IPS-NIHi7 (cell line): ENCODE data around the gene LSG1.

ENCODE experiments used
- DNase-seq: peaks from one replicate; pipeline ENCODE4 v3.0.0; 2012; ENCODE audit warnings: mixed read lengths; ENCODE audit errors: extremely low spot score

The LSG1 gene

DNA sequence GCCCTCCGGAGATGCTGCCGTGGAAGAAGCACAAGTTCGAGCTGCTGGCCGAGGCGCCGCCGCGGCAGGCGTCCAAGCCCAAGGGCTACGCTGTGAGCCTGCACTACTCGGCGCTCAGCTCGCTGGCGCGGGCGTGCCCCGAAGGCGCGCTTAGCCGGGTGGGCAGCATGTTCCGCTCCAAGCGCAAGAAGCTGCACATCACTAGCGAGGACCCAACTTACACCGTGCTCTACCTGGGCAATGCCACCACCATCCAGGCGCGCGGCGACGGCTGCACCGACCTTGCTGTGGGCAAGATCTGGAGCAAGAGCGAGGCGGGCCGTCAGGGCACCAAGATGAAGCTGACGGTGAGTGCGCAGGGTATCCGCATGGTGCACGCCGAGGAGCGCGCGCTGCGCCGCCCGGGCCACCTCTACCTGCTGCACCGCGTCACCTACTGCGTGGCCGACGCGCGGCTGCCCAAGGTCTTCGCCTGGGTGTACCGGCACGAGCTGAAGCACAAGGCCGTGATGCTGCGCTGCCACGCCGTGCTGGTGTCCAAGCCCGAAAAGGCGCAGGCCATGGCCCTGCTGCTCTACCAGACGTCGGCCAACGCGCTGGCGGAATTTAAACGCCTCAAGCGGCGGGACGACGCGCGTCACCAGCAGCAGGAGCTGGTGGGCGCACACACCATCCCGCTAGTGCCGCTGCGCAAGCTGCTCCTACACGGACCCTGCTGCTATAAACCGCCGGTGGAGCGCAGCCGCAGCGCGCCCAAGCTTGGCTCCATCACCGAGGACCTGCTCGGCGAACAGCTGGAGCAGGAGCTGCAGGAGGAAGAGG, 15.0 kb upstream of the LSG1 start:
- DNase-seq: no peak

DNA sequence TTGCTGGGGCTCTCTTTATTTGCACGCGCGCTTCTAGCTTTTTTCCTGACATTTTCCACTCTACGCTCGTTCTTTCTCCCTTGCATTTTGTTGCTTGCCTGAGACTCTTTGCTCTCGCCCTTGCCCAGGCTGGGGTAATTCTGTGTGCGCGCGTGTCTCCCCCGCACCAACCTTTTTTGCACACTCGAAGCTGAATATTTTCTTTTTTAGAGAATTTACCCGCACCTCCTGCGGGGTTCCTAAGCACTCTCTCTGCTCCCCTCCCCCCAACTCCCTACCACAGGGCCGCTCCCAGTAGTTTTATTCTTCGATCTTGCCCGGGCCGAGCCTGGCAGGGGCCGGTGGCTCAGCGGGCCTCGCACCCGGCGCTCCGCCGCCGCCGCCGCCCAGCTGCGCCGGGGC, 14.4 kb upstream of the LSG1 start:
- no peak for DNase-seq

- DNase-seq: peak; percentile 77
Observed at GRCh38 chr3:194685718-194686413, 13.9 kb upstream of the LSG1 start, which contains the start of gene FAM43A. Gene FAM43A (plus strand): TSS chr3:194685883. CDS start chr3:194686827, 944 bp downstream.

GRCh38 chr3:194685065-194685717, 13.2 kb upstream of the LSG1 start:
- no peak for DNase-seq

DNA sequence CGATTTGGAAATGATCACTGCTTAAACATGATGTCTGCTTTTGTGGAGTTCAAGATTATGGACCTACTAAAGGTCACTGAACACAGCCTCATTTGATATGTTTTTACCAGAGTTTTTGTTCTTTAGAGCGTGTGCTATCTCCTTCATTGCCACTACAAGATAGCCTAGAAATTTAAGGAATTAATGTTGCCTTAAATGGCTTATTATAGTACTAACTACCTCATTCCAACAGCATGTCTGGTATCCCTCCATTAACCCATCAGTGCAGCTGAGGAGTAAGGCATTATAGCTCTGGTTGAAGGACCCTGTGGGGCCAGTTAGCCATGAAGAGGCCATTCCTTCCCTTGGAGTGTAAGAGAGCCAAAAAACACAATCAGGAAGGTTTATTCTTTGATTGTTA, 11.4 kb upstream of the LSG1 start:
- no peak for DNase-seq

DNA sequence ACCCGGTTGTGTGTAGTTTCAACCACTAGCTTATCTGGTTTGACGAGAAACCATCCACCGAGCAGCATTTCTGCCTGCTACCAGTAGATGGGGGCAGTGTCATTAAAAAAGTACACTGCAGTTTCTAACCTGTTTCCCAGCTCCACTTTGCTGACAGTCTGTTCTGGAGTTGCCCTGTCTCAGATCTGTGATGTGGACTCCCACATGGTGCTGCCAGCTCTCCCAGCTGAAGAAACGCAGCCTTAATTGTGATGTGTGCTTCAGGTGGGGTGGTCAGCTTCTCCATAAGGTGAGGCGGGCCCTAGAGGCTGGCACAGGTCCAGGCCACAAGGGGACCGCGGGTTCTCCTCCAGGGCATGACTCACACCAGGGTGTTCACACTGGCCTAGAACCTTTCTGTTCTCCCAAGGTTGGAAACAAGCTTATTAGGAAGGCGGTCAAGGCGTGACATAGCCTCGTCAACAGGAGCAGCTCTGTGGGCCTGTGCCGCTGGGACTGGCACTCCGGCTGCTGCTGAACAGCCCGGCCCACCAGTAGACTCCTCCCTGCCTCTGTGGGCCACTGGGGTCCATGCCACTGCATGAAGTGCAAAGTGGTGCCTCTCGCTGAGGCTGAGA, 10.8 kb upstream of the LSG1 start:
- DNase-seq: peak; percentile 79

DNA sequence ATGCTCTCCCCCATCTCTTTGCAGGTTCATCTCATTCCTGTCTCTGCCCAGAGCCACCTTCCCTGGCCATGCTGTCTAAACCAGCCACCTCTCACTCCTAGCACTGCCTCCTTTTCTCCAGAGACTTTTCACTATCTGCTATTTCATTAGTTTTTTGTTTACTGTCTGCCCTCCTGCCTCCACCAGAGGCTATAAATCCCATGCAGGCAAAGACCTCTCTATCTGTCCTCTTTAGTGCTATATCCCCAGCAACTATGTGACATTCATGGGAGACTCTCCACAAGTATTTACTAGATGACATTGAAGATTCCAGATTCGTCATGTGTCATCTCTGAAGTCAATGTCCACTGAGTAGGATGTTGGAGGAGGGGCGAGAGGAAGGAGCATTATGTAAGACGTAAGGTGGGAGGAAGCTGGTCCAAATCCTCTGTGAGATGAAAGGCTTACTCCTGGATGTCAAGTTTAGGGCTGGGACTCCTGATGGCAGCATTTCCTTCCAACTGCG, 10.2 kb upstream of the LSG1 start:
- DNase-seq: no peak

GRCh38 chr3:194680888-194681615, 9.1 kb upstream of the LSG1 start:
- DNase-seq: no peak

GRCh38 chr3:194676471-194676870, 4.5 kb upstream of the LSG1 start:
- DNase-seq: no peak

DNA sequence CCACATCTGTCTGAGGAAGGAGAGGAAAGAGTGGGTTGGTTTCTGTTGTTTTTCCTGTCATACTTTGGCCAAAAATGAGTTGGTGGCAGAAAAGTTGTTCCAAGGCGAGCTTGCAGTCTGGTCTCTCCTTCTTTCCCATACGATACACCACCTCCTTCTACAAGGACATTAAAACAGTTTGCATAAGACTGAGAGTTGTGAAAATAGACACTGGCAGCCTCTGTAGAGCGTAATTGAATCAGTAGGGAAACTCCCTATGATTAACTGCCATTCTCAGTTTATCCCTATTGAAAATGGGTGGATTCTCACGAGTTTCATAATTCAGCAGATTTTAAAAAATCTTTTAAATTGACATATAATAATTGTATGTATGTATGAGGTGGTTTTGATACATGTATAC, 3.7 kb upstream of the LSG1 start:
- DNase-seq: no peak

- DNase-seq: no peak
Observed at GRCh38 chr3:194675081-194675640, 3.2 kb upstream of the LSG1 start.

- DNase-seq: no peak
Observed at GRCh38 chr3:194673761-194674160, 1.8 kb upstream of the LSG1 start.

DNA sequence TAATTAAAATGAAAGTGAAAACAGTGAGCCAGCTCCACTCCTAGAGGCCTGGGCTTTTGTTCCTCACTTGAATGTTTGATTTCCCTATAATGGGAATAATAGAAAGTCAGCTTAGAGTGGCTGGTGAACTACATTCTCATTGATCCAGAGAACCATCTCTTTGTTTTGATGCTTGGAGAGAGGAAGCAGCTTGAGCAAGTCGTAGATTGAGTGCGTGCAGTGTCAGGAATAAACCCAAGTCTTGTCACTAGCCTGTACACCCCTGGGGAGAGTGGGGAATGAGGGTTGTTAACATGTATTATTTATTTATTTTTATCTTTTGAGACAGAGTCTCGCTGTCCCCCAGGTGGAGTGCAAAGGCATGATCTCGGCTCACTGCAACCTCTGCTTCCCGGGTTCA, 885 bp upstream of the LSG1 start:
- DNase-seq: no peak

DNA sequence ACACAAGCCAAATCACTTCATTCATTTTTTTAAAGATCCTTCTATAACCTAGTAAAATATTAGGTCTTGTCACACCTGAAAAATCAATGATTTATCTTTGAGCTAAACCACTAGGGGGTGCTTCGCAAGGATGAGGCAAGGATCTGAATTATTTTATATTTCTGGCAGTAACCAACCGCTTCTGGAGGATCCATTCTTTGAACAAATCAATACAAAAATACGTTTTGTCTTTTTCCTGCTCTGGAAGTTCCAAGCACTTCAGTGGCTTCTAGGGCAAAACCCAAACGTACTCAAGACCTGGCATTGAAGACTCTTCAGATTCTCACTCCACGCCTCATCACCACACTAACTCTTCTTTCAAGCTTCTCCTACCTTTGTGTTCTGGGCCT, 486 bp downstream of the LSG1 start:
- DNase-seq: peak; percentile 22

DNA sequence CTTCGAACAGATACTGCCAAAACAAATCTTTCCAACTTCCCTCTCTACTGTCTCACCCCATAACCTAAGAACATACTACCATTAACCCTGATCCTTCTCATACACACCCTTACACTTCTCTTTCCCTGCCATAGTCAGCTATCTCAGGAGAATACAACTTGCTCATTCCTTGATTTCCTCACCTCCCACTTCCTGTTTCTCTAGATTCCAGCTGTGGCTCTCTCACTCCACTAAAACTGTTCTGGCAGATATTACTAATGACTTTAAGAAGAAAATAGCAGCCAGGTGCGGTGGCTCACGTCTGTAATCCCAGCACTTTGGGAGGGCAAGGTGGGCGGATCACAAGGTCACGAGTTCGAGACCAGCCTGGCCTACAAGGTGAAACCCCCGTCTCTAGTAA, 4.6 kb downstream of the LSG1 start:
- no peak for DNase-seq

GRCh38 chr3:194664857-194665256, 7.1 kb downstream of the LSG1 start:
- DNase-seq: no peak

DNA sequence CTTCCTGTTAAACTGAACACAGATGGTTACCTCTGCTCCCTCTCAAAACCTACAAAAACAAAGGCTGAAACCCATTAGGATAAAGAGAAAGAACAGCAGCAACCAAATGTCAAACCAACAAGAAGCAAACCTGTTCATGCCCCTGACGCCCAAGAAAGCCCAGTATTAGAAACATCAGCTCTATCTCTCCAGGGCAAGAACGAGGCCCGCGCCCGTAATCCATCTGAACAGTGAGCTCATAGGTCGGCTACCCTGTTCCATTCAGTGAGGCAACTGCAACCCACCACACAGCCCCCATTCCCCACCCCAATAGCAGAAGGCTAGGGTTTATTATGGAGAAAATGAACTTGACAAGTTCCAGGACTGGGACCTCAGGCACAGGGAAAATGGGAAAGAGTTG, 10.0 kb downstream of the LSG1 start:
- DNase-seq: no peak

GRCh38 chr3:194661374-194661773, 10.6 kb downstream of the LSG1 start:
- no peak for DNase-seq

DNA sequence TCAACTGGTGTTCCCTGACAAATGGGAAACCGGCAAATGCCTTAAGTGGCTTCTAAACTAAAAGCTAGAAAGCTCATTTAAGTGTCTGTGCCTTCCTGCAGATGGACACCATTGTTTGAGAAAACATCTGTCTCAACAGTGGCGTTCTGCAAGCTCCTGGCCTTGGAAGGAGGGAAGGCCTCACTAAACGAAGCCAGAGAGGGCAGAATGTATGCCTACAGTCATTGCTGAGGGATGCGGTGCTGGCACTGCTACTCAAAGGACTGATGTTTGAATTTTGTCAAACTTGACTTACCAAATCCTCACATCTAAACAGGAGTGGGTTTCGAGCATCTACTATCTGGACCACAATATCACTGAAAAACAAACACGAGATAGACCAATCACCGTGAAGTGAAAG, 12.2 kb downstream of the LSG1 start:
- DNase-seq: no peak

DNA sequence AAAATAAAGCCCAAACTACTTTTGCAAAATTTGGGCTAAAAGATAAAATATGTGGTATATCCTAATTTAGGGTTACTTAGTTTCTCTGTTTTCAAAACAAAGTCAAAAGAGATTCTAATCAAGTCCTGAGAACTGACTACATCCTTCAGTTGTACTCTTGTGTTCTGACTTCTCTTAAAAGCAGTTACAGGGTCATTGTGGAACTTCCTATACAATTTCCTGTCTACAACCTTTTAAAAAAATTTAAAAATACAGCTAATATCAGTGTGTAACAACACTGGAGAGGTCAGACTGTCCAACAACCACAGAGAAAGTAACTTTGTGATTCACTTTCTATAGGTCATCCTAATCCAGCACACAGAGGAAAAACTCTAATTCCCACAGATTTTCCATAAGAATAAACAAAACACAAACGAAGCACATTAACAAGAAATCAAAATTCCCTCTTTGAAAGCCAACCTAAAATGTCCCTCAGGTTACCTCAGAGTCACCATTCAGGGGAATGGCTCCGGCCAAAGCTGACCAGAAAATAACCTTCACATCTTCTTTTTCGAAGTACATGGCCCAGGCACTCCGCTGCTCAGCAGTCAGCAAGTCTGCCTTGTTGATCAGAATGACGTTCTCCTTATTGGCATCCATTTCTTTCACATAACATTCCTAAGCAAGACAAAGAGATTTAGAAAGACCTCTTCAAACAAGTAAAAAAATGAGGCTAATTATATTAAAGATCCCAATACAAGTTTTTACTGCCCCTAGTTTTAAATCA, 13.3 kb downstream of the LSG1 start:
- DNase-seq: no peak
